GM18511 (cell line): Measurements from ENCODE around the gene GALNT11.

Experiments used
- ATAC-seq: cut with Tn5 transposase; IDR thresholded peaks from one replicate; pipeline ENCODE4 v1.9.1; 2021; ENCODE audit warnings: mild to moderate bottlenecking, moderate library complexity; ENCODE audit not compliant: unreplicated experiment

GALNT11 gene

GRCh38 chr7:152115021-152115718 lies 89.7 kb downstream of the GALNT11 start:
- no peak for ATAC-seq

GRCh38 chr7:152117356-152117755 lies 91.9 kb downstream of the GALNT11 start:
- ATAC-seq, result no peak

- no peak for ATAC-seq
These were observed 94.7 kb downstream of the GALNT11 start for GRCh38 chr7:152120210-152120609.

- no peak for ATAC-seq
These were observed 95.3 kb downstream of the GALNT11 start for GRCh38 chr7:152120776-152121175.

GRCh38 chr7:152121432-152121831 lies 96.0 kb downstream of the GALNT11 start:
- ATAC-seq, result no peak

DNA sequence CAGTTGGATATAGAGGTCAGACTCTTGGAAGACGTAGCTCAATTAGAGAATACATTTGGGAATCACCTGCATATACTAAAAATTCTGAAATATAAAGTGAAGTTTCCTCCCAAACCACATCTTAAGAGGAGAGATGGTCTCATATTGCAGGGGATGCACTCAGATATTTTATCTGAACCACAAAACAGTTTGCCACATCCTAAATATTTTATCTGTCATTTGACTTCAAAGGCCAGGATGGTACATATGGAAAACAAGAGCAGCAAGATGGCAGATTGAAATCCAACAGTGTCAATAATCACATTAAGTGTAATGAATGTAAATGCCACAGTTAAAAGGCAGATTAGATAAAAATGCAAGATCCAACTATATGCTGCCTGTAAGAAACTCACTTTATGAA lies 97.1 kb downstream of the GALNT11 start:
- no peak for ATAC-seq

GRCh38 chr7:152126741-152127140 lies 101.3 kb downstream of the GALNT11 start:
- no peak for ATAC-seq

- no peak for ATAC-seq
These were observed 101.8 kb downstream of the GALNT11 start for GRCh38 chr7:152127229-152127628.

GRCh38 chr7:152128252-152128651 lies 102.8 kb downstream of the GALNT11 start:
- no peak for ATAC-seq

- ATAC-seq, result no peak
These were observed 103.4 kb downstream of the GALNT11 start for GRCh38 chr7:152128741-152129461.

DNA sequence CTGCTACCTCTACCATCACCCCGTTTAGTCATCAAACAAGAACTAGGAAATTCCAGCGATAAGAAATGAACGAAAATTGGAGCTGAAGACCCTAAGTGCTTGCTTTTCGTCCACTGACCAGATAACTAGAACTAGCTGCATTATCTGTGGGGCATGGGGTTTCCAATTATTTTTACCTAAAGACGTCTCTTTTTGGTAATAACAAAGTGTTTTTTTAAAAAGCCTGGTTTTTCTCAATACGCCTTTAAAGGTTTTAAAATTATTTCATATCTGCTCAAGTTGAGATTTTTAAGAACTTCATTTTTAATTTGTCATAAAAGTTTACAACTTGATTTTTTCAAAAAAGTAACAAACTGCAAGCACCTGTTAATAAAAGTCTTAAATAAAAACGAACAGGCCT lies 104.2 kb downstream of the GALNT11 start:
- ATAC-seq, result no peak

- no peak for ATAC-seq
These were observed 105.5 kb downstream of the GALNT11 start for GRCh38 chr7:152130658-152131590.

GRCh38 chr7:152131981-152132494 lies 106.6 kb downstream of the GALNT11 start:
- no peak for ATAC-seq

- ATAC-seq, result no peak
These were observed 107.3 kb downstream of the GALNT11 start for GRCh38 chr7:152132812-152133211.

GRCh38 chr7:152133804-152134203 lies 108.3 kb downstream of the GALNT11 start:
- no peak for ATAC-seq

DNA sequence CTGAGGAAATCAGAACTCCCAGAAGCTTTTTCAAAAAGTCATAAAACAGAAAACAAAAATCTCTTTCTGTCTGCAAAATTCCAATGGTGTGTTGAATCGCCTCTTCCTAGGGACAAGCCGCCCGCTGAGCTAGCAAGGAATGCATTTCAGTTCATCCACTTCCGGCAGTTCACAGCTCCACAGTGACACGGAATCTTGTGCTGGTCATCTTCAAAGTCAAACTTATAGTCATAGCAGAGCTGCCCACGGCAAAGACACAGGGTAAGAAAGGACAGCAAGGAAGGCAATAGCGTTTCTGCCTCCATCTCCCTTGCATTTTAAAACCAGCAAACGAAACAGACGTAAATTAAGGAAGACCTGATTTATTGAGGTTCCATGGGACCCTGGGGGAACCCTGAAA lies 111.2 kb downstream of the GALNT11 start:
- ATAC-seq, result no peak

DNA sequence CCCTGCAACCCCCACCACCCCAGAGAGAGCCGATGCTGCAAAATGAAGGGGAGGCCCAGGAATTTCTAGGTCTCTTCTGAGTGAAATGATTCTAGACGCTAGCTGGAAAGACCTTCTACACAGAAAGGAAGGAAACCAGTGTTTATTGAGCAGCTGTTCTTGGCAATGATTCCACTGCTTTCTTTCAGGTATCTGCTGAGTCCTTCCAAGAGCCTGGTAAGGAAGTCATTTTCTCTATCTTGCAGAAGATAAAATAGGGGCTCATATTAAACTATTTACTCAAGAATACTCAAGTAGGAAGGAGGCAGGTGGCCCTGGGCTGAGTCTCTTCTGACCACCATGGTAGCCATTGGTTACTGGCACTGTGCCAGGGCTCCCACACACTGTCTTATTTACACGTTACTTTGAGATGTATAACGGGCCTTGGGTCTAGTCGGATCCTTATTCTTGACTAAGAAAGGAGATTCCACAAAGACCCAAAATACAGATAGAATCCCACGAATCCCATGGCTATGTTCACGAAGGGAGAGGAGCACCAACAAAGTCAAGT lies 112.1 kb downstream of the GALNT11 start:
- ATAC-seq, result no peak

DNA sequence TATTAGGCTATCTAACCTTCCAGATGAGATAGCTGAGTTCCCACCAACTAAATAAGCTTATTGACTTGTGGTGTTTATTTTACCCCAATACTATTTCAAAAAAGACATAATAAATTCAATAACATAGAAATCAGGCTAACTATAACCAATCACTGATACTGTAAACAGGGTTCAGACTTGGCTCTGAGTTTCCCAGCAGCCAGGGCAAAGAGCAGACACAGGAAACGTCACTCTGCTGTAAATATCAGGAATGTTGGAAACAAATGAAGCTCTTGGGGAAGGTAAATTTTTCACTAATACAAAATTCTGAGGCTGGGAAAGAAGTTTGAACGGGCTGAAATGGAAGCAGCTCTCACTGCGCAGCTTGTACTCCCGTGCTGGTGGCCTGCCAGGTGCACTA lies 114.6 kb downstream of the GALNT11 start:
- ATAC-seq, result no peak

GRCh38 chr7:152140560-152140959 lies 115.1 kb downstream of the GALNT11 start:
- ATAC-seq, result no peak

DNA sequence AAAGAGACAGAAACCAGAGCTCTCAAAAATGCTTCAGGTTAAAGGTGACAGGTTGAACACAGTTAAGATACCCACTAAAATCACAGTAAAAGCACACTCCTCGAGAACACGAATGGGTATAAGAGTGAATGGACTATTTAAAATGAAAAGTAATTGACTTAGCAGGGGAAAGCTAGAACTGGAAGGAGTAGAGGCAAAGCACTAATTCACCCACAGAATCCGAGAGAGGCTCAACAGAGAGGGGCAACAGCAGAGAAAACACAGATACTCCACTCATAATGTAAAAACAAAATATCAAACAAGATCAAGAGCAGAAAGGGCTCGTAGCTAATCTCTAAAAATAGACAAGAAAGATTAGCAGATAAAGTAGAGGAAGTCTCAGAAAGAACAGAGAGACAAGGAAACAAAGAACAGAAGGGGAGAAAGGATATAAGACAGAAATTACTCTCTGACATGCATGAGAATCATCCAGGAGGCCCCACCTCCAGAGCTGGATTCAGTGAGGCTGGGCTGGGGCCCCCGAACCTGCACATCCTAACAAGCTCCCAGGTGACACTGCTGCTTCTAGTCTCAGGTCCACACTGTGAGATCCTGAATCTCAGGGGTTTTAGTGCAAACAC lies 117.6 kb downstream of the GALNT11 start:
- ATAC-seq, result no peak
